ENCODE data around the gene ST3GAL2. TPM values are rescaled to one million over a fixed set of nuclear protein-coding genes. Genes with fewer than 3 reads are reported as not detected.

ST3GAL2 gene
- total RNA-seq, 1 donor from 2014 or later = 3.2 TPM

GRCh38 chr16:70442344-70442743 is 3.4 kb upstream of the ST3GAL2 start:
- FAIRE-seq = no peak
- DNase-seq (ENCODE audit: low read depth) = no peak
- Histone ChIP-seq H3K4me3 (ENCODE audit: low read depth, low read length) (no peak overlapping the region), H3K36me3 (ENCODE audit: control insufficient read depth, insufficient read depth, low read length) (no peaks in the 10 kb centered on the region), H3K27me3 (ENCODE audit: control insufficient read depth, insufficient read depth, low read length) (no peaks in the 10 kb centered on the region)
- no peak for TF ChIP-seq CTCF (IDR thresholded peaks at IDR 0.05; ENCODE audit: insufficient read depth, low read length, severe bottlenecking)

- TF ChIP-seq CTCF (IDR thresholded peaks at IDR 0.05; ENCODE audit: insufficient read depth, low read length, severe bottlenecking) = no peak
- H3K27me3 ChIP-seq (ENCODE audit: control insufficient read depth, insufficient read depth, low read length) = no peaks in the 10 kb centered on the region
- FAIRE-seq = no peak
- H3K36me3 ChIP-seq (ENCODE audit: control insufficient read depth, insufficient read depth, low read length) = no peaks in the 10 kb centered on the region
- H3K4me3 ChIP-seq (ENCODE audit: low read depth, low read length) = no peak overlapping the region
- DNase-seq (ENCODE audit: low read depth) = no peak
Measured at GRCh38 chr16:70441406-70441990, 2.6 kb upstream of the ST3GAL2 start.

GRCh38 chr16:70440009-70440692 is 1.3 kb upstream of the ST3GAL2 start:
- Histone ChIP-seq H3K4me3 (ENCODE audit: low read depth, low read length) (no peak overlapping the region), H3K27me3 (ENCODE audit: control insufficient read depth, insufficient read depth, low read length) (no peaks in the 10 kb centered on the region), H3K36me3 (ENCODE audit: control insufficient read depth, insufficient read depth, low read length) (no peaks in the 10 kb centered on the region)
- DNase-seq (ENCODE audit: low read depth) = no peak
- no peak for FAIRE-seq
- no peak for TF ChIP-seq CTCF (IDR thresholded peaks at IDR 0.05; ENCODE audit: insufficient read depth, low read length, severe bottlenecking)

GRCh38 chr16:70438585-70438968 is 323 bp downstream of the ST3GAL2 start:
- no peak for FAIRE-seq
- no peak for TF ChIP-seq CTCF (IDR thresholded peaks at IDR 0.05; ENCODE audit: insufficient read depth, low read length, severe bottlenecking)
- Histone ChIP-seq H3K27me3 (ENCODE audit: control insufficient read depth, insufficient read depth, low read length) (no peaks in the 10 kb centered on the region), H3K4me3 (ENCODE audit: low read depth, low read length) (peak overlapping the region; percentile 58), H3K36me3 (ENCODE audit: control insufficient read depth, insufficient read depth, low read length) (no peaks in the 10 kb centered on the region)
- no peak for DNase-seq (ENCODE audit: low read depth)

- no peak for DNase-seq (ENCODE audit: low read depth)
- TF ChIP-seq CTCF (IDR thresholded peaks at IDR 0.05; ENCODE audit: insufficient read depth, low read length, severe bottlenecking) = no peak
- no peak for FAIRE-seq
- peak overlapping the region; percentile 58 for H3K4me3 ChIP-seq (ENCODE audit: low read depth, low read length)
- no peaks in the 10 kb centered on the region for H3K36me3 ChIP-seq (ENCODE audit: control insufficient read depth, insufficient read depth, low read length)
- H3K27me3 ChIP-seq (ENCODE audit: control insufficient read depth, insufficient read depth, low read length) = no peaks in the 10 kb centered on the region
Measured at GRCh38 chr16:70437582-70438557, 1.0 kb downstream of the ST3GAL2 start.

All from bronchial epithelial cell (primary cell).